ENCODE results near the gene EMP1.
"Not testable (repeated sequence)": the region's sequence is repeated elsewhere in the genome, so short reads cannot be mapped to it uniquely, and the experiment has no call there.

Gene EMP1

GRCh38 chr12:13250416-13250815 lies 53.9 kb downstream of the EMP1 start:
- in situ Hi-C loops (cut with MboI; ENCODE audit: low sequenced_read_pairs) = no loop called here

GRCh38 chr12:13251521-13251920 lies 55.0 kb downstream of the EMP1 start:
- in situ Hi-C loops (cut with MboI; ENCODE audit: low sequenced_read_pairs) = no loop called here

- in situ Hi-C loops (cut with MboI; ENCODE audit: low sequenced_read_pairs) = no loop called here
Measured at GRCh38 chr12:13252024-13252423, 55.5 kb downstream of the EMP1 start.

GRCh38 chr12:13252616-13253015 lies 56.1 kb downstream of the EMP1 start:
- in situ Hi-C loops (cut with MboI; ENCODE audit: low sequenced_read_pairs) = no loop called here

- in situ Hi-C loops (cut with MboI; ENCODE audit: low sequenced_read_pairs) = no loop called here
Measured at GRCh38 chr12:13253966-13254760, 57.6 kb downstream of the EMP1 start.

GRCh38 chr12:13255792-13256691 lies 59.5 kb downstream of the EMP1 start:
- in situ Hi-C loops (cut with MboI; ENCODE audit: low sequenced_read_pairs) = no loop called here

- in situ Hi-C loops (cut with MboI; ENCODE audit: low sequenced_read_pairs) = no loop called here
Measured at GRCh38 chr12:13256692-13257045, 60.1 kb downstream of the EMP1 start.

- in situ Hi-C loops (cut with MboI; ENCODE audit: low sequenced_read_pairs) = no loop called here
Measured at GRCh38 chr12:13257356-13257875, 60.9 kb downstream of the EMP1 start.

GRCh38 chr12:13258197-13258596 lies 61.7 kb downstream of the EMP1 start:
- in situ Hi-C loops (cut with MboI; ENCODE audit: low sequenced_read_pairs) = no loop called here

- in situ Hi-C loops (cut with MboI; ENCODE audit: low sequenced_read_pairs) = no loop called here
Measured at GRCh38 chr12:13258717-13259119, 62.2 kb downstream of the EMP1 start.

- in situ Hi-C loops (cut with MboI; ENCODE audit: low sequenced_read_pairs) = not testable (repeated sequence)
Measured at GRCh38 chr12:13259625-13260024, 63.1 kb downstream of the EMP1 start.

GRCh38 chr12:13267826-13268225 lies 71.3 kb downstream of the EMP1 start:
- in situ Hi-C loops (cut with MboI; ENCODE audit: low sequenced_read_pairs) = not testable (repeated sequence)

- in situ Hi-C loops (cut with MboI; ENCODE audit: low sequenced_read_pairs) = no loop called here
Measured at GRCh38 chr12:13268581-13268980, 72.1 kb downstream of the EMP1 start.
